Activated naive CD4-positive, alpha-beta T cell treated with anti-CD3 and anti-CD28 coated beads, Interleukin-2, amount 50 U/mL, for 24 hours (primary cell): Measurements from ENCODE around the gene DNAJC12.
A peak's percentile ranks its signal among the peaks of the same experiment; 100 is the strongest.
"Not testable (repeated sequence)": the region's sequence is repeated elsewhere in the genome, so short reads cannot be mapped to it uniquely, and the experiment has no call there.

Source experiments
- H3K27ac Mint-ChIP-seq: one replicate; pipeline ENCODE4 v1.8.0; 2021; ENCODE audit warnings: mild to moderate bottlenecking, mixed read lengths
- H3K27me3 Mint-ChIP-seq: one replicate; pipeline ENCODE4 v1.8.0; 2021; ENCODE audit warnings: mixed read lengths
- H3K36me3 Mint-ChIP-seq: one replicate; pipeline ENCODE4 v1.8.0; 2021; ENCODE audit warnings: mixed read lengths
- H3K4me1 Mint-ChIP-seq: one replicate; pipeline ENCODE4 v1.8.0; 2021; ENCODE audit warnings: mixed read lengths
- H3K4me3 Mint-ChIP-seq: one replicate; pipeline ENCODE4 v1.8.0; 2021; ENCODE audit warnings: mild to moderate bottlenecking, mixed read lengths
- H3K9me3 Mint-ChIP-seq: one replicate; pipeline ENCODE4 v1.8.0; 2021; ENCODE audit warnings: mixed read lengths

DNAJC12 gene

DNA sequence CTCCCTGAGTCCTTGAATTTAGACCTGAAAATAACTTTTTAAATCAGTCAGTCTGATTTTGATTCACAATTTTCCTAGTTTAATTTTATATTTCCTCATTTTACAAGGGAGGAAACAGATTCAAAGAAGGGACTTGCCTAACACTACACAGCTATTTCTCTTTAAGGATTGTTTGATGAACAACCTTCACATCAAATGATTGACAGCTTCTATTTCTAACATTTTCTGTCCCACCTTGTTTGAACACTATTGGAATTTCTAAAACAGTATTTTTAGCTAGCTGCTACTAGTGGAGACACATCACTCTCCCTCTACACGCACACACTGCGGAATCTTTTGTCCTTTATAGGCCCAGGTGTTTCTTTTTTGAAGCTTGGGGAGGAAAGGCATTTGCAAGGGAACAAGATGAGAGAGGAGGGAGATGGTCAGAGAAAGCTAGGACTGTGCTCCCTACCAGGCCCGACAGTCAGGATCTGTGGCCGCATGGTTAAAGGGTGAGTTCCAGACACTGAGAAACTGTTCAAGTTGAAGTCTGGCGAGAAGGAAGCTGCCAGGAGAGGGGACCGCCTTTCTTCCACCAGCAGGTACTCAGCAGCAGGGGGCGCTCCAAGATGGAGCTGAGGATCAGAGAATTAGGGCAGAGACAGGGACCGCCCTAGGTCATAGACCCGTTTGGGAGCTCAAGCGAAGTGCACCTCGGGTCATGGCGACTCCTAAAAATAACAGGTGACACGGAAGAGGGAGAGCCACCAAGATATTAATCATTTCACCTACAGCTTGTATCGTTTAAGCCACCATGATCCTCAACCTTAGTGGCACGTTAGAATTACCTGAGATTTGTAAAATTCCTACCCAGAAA is 49.7 kb downstream of the DNAJC12 start:
- peaks cover 25% of the 10 kb centered on the region for H3K4me1 Mint-ChIP-seq
- peak overlapping the region; percentile 15 for H3K4me3 Mint-ChIP-seq
- H3K27ac Mint-ChIP-seq, result no peak overlapping the region
- H3K36me3 Mint-ChIP-seq, result no peaks in the 10 kb centered on the region
- no peaks in the 10 kb centered on the region for H3K9me3 Mint-ChIP-seq
- peaks cover 2% of the 10 kb centered on the region for H3K27me3 Mint-ChIP-seq

DNA sequence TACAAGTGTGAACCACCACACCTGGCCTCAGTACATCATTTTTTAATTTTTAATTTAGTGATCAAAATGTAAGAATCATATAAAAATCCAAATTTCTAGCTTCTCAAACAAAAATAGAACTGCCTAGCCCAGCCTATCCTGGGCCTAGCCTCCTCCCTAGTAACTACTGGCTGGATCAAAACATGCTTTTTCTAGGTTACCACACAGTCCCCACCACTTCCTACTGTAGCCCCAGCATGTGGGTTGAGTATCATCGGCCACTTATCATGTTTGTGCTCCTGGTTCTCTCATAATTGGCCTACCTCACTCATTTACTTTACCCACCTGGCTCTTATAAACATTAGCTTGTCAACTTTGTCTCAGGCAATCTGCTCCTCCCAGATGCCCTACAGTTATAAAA is 52.9 kb downstream of the DNAJC12 start:
- no peaks in the 10 kb centered on the region for H3K36me3 Mint-ChIP-seq
- no peak overlapping the region for H3K4me3 Mint-ChIP-seq
- H3K27me3 Mint-ChIP-seq, result peaks cover 2% of the 10 kb centered on the region
- H3K9me3 Mint-ChIP-seq, result no peaks in the 10 kb centered on the region
- H3K27ac Mint-ChIP-seq, result no peak overlapping the region
- peaks cover 22% of the 10 kb centered on the region for H3K4me1 Mint-ChIP-seq

DNA sequence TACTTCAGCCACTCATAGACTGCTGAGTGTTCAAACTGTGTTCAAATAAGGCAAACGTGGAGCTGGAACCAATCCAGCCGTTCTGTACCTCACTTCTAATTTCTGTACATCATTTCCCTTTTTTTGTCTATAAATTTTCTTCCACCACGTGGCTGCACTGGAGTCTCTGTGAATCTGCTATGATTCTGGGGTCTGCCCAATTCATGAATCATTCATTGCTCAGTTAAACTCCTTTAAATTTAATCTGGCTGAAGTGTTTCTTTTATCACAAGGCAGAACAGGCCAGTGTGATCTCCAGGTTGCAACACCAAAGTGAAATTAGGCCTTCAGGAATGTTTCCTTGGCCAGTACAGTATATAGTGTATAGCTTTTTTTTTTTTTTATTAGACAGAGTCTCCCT is 53.5 kb downstream of the DNAJC12 start:
- Mint-ChIP-seq H3K27ac (no peak overlapping the region), H3K9me3 (no peaks in the 10 kb centered on the region), H3K4me1 (peaks cover 27% of the 10 kb centered on the region), H3K4me3 (no peak overlapping the region), H3K36me3 (no peaks in the 10 kb centered on the region), H3K27me3 (peaks cover 2% of the 10 kb centered on the region)

- no peak overlapping the region for H3K4me3 Mint-ChIP-seq
- peaks cover 2% of the 10 kb centered on the region for H3K27me3 Mint-ChIP-seq
- H3K27ac Mint-ChIP-seq, result peak overlapping the region; percentile 76
- no peaks in the 10 kb centered on the region for H3K9me3 Mint-ChIP-seq
- peaks cover 27% of the 10 kb centered on the region for H3K4me1 Mint-ChIP-seq
- H3K36me3 Mint-ChIP-seq, result no peaks in the 10 kb centered on the region
Measured at GRCh38 chr10:67783606-67784294, 54.2 kb downstream of the DNAJC12 start.

GRCh38 chr10:67782530-67782929 is 55.5 kb downstream of the DNAJC12 start:
- H3K4me3 Mint-ChIP-seq, result no peak overlapping the region
- no peaks in the 10 kb centered on the region for H3K36me3 Mint-ChIP-seq
- H3K4me1 Mint-ChIP-seq, result peaks cover 22% of the 10 kb centered on the region
- no peaks in the 10 kb centered on the region for H3K27me3 Mint-ChIP-seq
- no peaks in the 10 kb centered on the region for H3K9me3 Mint-ChIP-seq
- H3K27ac Mint-ChIP-seq, result no peak overlapping the region

DNA sequence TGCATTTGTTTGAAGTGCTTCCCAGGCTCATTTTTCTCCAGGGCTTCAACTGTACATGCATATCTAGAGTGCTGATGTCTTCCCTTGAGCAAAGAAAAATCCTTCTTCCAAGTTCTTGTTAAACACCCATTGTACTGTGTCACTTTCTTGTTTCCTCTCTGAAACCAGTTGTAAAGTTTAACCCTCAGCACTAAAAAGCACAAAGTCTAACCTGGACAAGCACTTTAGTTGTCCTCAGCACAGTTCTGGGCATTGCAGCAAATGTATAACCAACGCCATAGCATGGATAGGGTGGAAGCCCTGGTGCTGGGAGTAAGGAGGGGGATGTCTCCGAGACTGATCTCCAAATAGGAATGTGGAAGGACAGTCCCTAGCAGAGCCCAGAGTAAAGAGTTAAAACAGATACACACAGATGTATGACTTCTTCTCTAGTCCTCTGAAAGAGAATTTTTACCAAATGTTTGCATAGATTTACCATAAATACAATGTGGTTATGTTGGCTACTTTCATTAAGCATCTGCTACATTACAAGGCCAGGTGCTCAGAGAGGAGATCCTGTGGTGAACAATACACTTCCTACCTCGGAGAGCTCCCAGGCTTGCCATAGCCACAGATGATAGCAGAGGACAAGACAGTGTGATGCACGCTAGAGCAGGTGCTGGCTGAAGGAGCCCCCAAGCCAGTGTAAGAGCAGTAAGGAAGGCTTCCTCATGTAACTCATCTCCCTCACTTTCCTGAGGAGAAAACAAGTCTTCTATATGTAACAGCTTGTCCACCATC is 57.0 kb downstream of the DNAJC12 start:
- Mint-ChIP-seq H3K36me3 (no peaks in the 10 kb centered on the region), H3K4me1 (peaks cover 22% of the 10 kb centered on the region), H3K27me3 (no peaks in the 10 kb centered on the region), H3K9me3 (no peaks in the 10 kb centered on the region), H3K4me3 (no peak overlapping the region), H3K27ac (no peak overlapping the region)

DNA sequence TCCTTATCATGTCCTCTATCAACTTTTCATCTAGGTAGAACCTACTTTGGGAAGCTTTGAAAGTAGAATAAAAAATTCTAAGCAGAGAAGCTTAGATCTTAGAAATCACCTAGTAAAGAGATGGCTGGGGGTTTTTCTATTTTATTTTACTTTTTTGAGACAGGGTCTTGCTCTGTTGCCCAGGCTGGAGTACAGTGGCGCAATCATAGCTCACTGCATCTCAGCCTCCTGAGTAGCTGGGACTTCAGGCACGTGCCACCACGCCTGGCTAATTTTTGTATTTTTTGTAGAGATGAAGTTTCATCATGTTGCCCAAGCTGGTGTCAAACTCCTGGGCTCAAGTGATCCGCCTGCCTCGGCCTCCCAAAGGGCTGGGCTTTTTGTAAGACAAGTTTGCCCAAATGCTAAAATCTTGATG is 57.8 kb downstream of the DNAJC12 start:
- not testable (repeated sequence) for H3K4me3 Mint-ChIP-seq, H3K9me3 Mint-ChIP-seq, H3K27me3 Mint-ChIP-seq, H3K36me3 Mint-ChIP-seq, H3K27ac Mint-ChIP-seq
- peaks cover 20% of the 10 kb centered on the region for H3K4me1 Mint-ChIP-seq

- H3K27ac Mint-ChIP-seq, result no peak overlapping the region
- H3K9me3 Mint-ChIP-seq, result no peaks in the 10 kb centered on the region
- no peak overlapping the region for H3K4me3 Mint-ChIP-seq
- H3K36me3 Mint-ChIP-seq, result no peaks in the 10 kb centered on the region
- peaks cover 16% of the 10 kb centered on the region for H3K4me1 Mint-ChIP-seq
- no peaks in the 10 kb centered on the region for H3K27me3 Mint-ChIP-seq
Measured at GRCh38 chr10:67779465-67780203, 58.4 kb downstream of the DNAJC12 start.

- H3K4me1 Mint-ChIP-seq, result peaks cover 5% of the 10 kb centered on the region
- no peaks in the 10 kb centered on the region for H3K9me3 Mint-ChIP-seq
- H3K36me3 Mint-ChIP-seq, result no peaks in the 10 kb centered on the region
- H3K27me3 Mint-ChIP-seq, result no peaks in the 10 kb centered on the region
- H3K27ac Mint-ChIP-seq, result no peak overlapping the region
- H3K4me3 Mint-ChIP-seq, result no peak overlapping the region
Measured at GRCh38 chr10:67776371-67776770, 61.6 kb downstream of the DNAJC12 start.

DNA sequence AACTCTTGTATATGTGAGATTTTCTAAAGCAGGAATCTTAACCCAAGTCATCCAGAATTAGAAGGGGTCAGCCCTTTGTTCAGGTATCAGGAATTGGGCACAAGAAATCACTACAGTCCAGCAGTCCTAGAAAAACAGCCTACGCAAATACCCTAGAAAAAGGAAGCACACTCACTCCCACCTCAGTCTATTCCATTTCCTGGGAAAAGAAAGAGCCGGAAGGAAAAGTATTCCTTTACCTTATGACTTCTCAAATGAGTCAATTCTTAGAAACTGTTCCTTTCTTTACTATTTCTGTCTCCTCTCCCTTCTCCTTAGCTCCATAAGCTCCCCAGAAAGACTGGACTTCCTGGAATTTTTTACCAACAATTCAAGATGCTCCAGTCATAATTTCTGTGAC is 62.7 kb downstream of the DNAJC12 start:
- Mint-ChIP-seq H3K27me3 (no peaks in the 10 kb centered on the region), H3K27ac (no peak overlapping the region), H3K4me3 (no peak overlapping the region), H3K4me1 (peaks cover 5% of the 10 kb centered on the region), H3K36me3 (no peaks in the 10 kb centered on the region), H3K9me3 (no peaks in the 10 kb centered on the region)

DNA sequence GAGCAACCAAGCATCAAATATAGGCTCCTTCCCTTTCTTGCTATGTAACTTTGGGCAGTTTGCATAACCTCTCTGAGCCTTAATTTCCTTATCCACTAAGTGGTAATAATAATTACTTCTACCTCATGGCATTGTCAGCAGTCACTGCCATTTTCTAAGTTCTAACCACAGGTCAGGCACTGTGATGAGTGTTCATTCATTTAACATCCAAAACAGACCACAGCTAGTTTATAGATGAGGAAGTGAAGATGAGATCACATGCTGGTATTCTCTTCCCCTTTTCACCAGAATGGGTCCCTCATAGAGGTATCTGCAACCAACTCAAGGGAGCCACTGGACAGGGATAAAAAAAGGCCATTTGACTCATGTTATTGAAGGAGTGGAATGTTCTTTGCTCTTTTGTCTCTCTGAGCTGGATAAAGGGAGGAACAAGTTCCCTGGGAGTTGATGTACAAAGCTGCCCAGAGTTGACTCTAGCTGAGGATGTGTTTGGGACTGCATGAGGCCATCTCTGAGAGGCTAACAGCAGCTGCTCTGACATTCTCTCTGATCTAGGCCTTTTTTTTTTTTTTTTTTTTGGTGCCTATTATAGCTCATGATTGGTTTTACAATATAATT is 65.0 kb downstream of the DNAJC12 start:
- no peaks in the 10 kb centered on the region for H3K27me3 Mint-ChIP-seq
- no peak overlapping the region for H3K27ac Mint-ChIP-seq
- no peak overlapping the region for H3K4me3 Mint-ChIP-seq
- H3K9me3 Mint-ChIP-seq, result no peaks in the 10 kb centered on the region
- no peaks in the 10 kb centered on the region for H3K36me3 Mint-ChIP-seq
- H3K4me1 Mint-ChIP-seq, result no peaks in the 10 kb centered on the region

GRCh38 chr10:67772151-67772550 is 65.8 kb downstream of the DNAJC12 start:
- Mint-ChIP-seq H3K4me3 (no peak overlapping the region), H3K27me3 (no peaks in the 10 kb centered on the region), H3K27ac (no peak overlapping the region), H3K9me3 (no peaks in the 10 kb centered on the region), H3K36me3 (no peaks in the 10 kb centered on the region), H3K4me1 (no peaks in the 10 kb centered on the region)

DNA sequence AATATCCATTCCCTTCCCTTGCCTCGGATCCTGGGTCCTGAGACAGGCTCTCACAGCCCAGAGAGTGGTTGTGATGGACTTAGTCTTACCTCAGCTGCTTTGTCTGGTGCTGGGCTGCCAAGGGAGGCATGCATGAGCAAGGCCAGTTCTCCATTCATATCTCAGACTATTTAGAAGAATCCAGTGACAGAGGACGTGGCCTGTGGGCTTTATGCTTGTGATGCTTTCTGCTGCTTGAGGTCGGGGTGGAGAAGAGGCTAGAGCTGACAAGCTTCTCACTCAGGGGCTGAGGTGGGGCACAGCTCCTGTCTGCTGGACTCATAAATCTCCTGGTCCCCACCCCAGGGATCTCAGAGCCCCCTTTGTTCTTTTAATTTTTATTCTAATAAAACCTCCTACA is 66.8 kb downstream of the DNAJC12 start:
- Mint-ChIP-seq H3K27ac (no peak overlapping the region), H3K4me3 (no peak overlapping the region), H3K9me3 (no peaks in the 10 kb centered on the region)

DNA sequence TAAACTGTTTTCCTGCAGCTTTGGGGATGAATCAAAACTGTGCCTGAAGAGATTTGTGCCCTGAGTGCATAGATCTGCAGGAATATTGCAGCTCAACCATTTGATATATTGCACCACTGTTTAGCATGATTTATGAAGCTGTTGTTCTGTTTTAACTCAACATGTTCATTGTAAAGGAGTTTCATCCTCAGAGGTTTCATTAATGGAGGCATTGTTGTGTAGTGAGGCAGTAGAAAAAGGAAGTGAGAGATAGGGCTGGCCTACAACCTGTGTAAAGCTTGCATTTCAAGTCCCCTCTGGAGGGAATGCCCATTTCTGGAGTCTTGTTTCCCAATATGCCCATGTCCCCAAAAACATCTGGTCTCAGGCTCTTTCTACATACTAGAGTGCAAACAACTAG is 67.5 kb downstream of the DNAJC12 start:
- Mint-ChIP-seq H3K27ac (no peak overlapping the region), H3K27me3 (no peaks in the 10 kb centered on the region), H3K36me3 (no peaks in the 10 kb centered on the region), H3K9me3 (no peaks in the 10 kb centered on the region), H3K4me3 (no peak overlapping the region), H3K4me1 (no peaks in the 10 kb centered on the region)

More for the DNA sequence above, 66.8 kb downstream of the DNAJC12 start:
- H3K4me1 Mint-ChIP-seq, result no peaks in the 10 kb centered on the region
- no peaks in the 10 kb centered on the region for H3K36me3 Mint-ChIP-seq
- no peaks in the 10 kb centered on the region for H3K27me3 Mint-ChIP-seq

- no peaks in the 10 kb centered on the region for H3K9me3 Mint-ChIP-seq
Measured at GRCh38 chr10:67767244-67767643, 70.7 kb downstream of the DNAJC12 start.

More at GRCh38 chr10:67767244-67767643, 70.7 kb downstream of the DNAJC12 start:
- peaks cover 2% of the 10 kb centered on the region for H3K36me3 Mint-ChIP-seq
- H3K4me1 Mint-ChIP-seq, result peaks cover 16% of the 10 kb centered on the region
- no peaks in the 10 kb centered on the region for H3K27me3 Mint-ChIP-seq
- no peak overlapping the region for H3K27ac Mint-ChIP-seq
- H3K4me3 Mint-ChIP-seq, result no peak overlapping the region
